ENCODE data around the gene VSIG10L2. TPM values are rescaled to one million over a fixed set of nuclear protein-coding genes. Genes with fewer than 3 reads are reported as not detected.

VSIG10L2 gene
- total RNA-seq, 1 experiment from 2014 or later, result not detected

GRCh38 chr11:125990244-125990643, 44.4 kb downstream of the VSIG10L2 start:
- Mint-ChIP-seq H3K4me1 (peaks cover 8% of the 10 kb centered on the region in 2 experiments), H3K9me3 (no peaks in the 10 kb centered on the region), H3K36me3 (ENCODE audit: insufficient read depth in 1 of 3, low read depth in 3 of 3) (peaks cover 4 to 19% (median 18%) of the 10 kb centered on the region in 3 experiments; a peak in 5 of 7 replicates), H3K27me3 (ENCODE audit: low read depth) (no peaks in the 10 kb centered on the region), H3K27ac (no peak overlapping the region), H3K4me3 (no peak overlapping the region)
- Histone ChIP-seq H3K9me3 (ENCODE audit: control insufficient read depth, low read depth, low read length) (no peaks in the 10 kb centered on the region), H3K79me1 (ENCODE audit: insufficient read depth, low read depth, low read length, poor library complexity, severe bottlenecking) (no peaks in the 10 kb centered on the region), H3K4me2 (ENCODE audit: insufficient read depth, insufficient read length, low read length) (no peak overlapping the region), H2BK120ac (ENCODE audit: low read depth, low read length, poor library complexity, severe bottlenecking) (no peak overlapping the region), H4K91ac (ENCODE audit: insufficient read length, low read depth, low read length) (no peak overlapping the region), H3K4ac (ENCODE audit: low read depth, low read length) (no peak overlapping the region), H3K18ac (ENCODE audit: insufficient read length, low read depth, low read length) (no peak overlapping the region), H3K9ac (ENCODE audit: extremely low read depth, insufficient read length, low read length) (no peak overlapping the region), H3K4me1 (ENCODE audit: insufficient read depth, low read length) (peaks cover 4% of the 10 kb centered on the region; the same call in 1 of the 2 replicates), H3K27me3 (ENCODE audit: insufficient read depth, low read length) (no peaks in the 10 kb centered on the region), H4K8ac (replicated peaks; ENCODE audit: insufficient read length, low read depth, low read length) (no peak overlapping the region), H2AFZ (ENCODE audit: low read length) (no peak overlapping the region), H4K5ac (ENCODE audit: insufficient read length, low read depth, low read length) (no peak overlapping the region), H3K27ac (ENCODE audit: insufficient read length, low read depth, low read length) (no peak overlapping the region), H2BK5ac (ENCODE audit: insufficient read length, low read length) (no peak overlapping the region), H4K20me1 (ENCODE audit: control insufficient read depth, insufficient read depth, insufficient read length) (no peaks in the 10 kb centered on the region), H3K79me2 (ENCODE audit: insufficient read depth, low read length) (no peaks in the 10 kb centered on the region), H2BK15ac (ENCODE audit: low read depth, low read length) (no peak overlapping the region), H3K23ac (ENCODE audit: insufficient read length, low read depth, low read length) (no peak overlapping the region), H2BK12ac (ENCODE audit: insufficient read length, low read depth, low read length) (no peak overlapping the region), H3K23me2 (ENCODE audit: insufficient read length, low read depth, low read length, poor library complexity, severe bottlenecking) (no peaks in the 10 kb centered on the region), H2BK20ac (ENCODE audit: low read depth, low read length, poor library complexity, severe bottlenecking) (no peak overlapping the region), H3K14ac (ENCODE audit: insufficient read depth, low read length) (no peak overlapping the region), H3K56ac (ENCODE audit: insufficient read length, low read depth, low read length) (no peak overlapping the region), H3T11ph (ENCODE audit: low read length) (no peak overlapping the region), H2AK5ac (ENCODE audit: insufficient read length, low read length) (no peak overlapping the region)
- no peak for TF ChIP-seq CTCF (conservative IDR thresholded peaks at IDR 0.05)
- no peak for DNase-seq
- WGBS (ENCODE audit: extremely low coverage, insufficient read length, low lambda C conversion rate), result no CpG with 5 or more reads among the region's 3 CpGs

Data from H9 (cell line).